HG02571 (cell line): Measurements from ENCODE around the gene LRRN4.
A peak's percentile ranks its signal among the peaks of the same experiment; 100 is the strongest.
"Not testable (repeated sequence)": the region's sequence is repeated elsewhere in the genome, so short reads cannot be mapped to it uniquely, and the experiment has no call there.

Experiments used
- ATAC-seq: cut with Tn5 transposase; IDR thresholded peaks from one replicate; pipeline ENCODE4 v1.9.1; 2021; ENCODE audit warnings: mild to moderate bottlenecking, moderate library complexity; ENCODE audit not compliant: unreplicated experiment

LRRN4 gene

GRCh38 chr20:6034134-6034969 is 19.5 kb downstream of the LRRN4 start:
- no peak for ATAC-seq

GRCh38 chr20:6032907-6033306 is 21.0 kb downstream of the LRRN4 start:
- ATAC-seq = not testable (repeated sequence)

GRCh38 chr20:6030453-6031080 is 23.3 kb downstream of the LRRN4 start:
- no peak for ATAC-seq

- ATAC-seq = no peak
Observed at GRCh38 chr20:6029538-6029937, 24.3 kb downstream of the LRRN4 start.

- ATAC-seq = no peak
Observed at GRCh38 chr20:6028818-6029217, 25.0 kb downstream of the LRRN4 start.

- ATAC-seq = no peak
Observed at GRCh38 chr20:6026051-6026450, 27.8 kb downstream of the LRRN4 start.

- no peak for ATAC-seq
Observed at GRCh38 chr20:6024768-6025167, 29.1 kb downstream of the LRRN4 start.

- no peak for ATAC-seq
Observed at GRCh38 chr20:6017880-6018279, 36.0 kb downstream of the LRRN4 start.

- no peak for ATAC-seq
Observed at GRCh38 chr20:6017467-6017866, 36.4 kb downstream of the LRRN4 start.

- no peak for ATAC-seq
Observed at GRCh38 chr20:6014957-6015356, 38.9 kb downstream of the LRRN4 start.

GRCh38 chr20:6014017-6014416 is 39.8 kb downstream of the LRRN4 start:
- ATAC-seq = no peak

- ATAC-seq = no peak
Observed at GRCh38 chr20:6012179-6012578, 41.7 kb downstream of the LRRN4 start.

GRCh38 chr20:6008254-6008653 is 45.6 kb downstream of the LRRN4 start:
- ATAC-seq = no peak

GRCh38 chr20:6007529-6008103 is 46.2 kb downstream of the LRRN4 start:
- ATAC-seq = no peak

GRCh38 chr20:6007094-6007528 is 46.7 kb downstream of the LRRN4 start:
- ATAC-seq = no peak

GRCh38 chr20:6006603-6006949 is 47.3 kb downstream of the LRRN4 start:
- ATAC-seq = no peak

- no peak for ATAC-seq
Observed at GRCh38 chr20:6000871-6001270, 53.0 kb downstream of the LRRN4 start.

GRCh38 chr20:5999783-6000182 is 54.1 kb downstream of the LRRN4 start:
- no peak for ATAC-seq

- peak; percentile 90 for ATAC-seq
Observed at GRCh38 chr20:5996765-5997164, 57.1 kb downstream of the LRRN4 start.

- no peak for ATAC-seq
Observed at GRCh38 chr20:5991623-5992441, 62.0 kb downstream of the LRRN4 start.

- no peak for ATAC-seq
Observed at GRCh38 chr20:5990946-5991345, 62.9 kb downstream of the LRRN4 start.
